Thyroid gland (tissue), 4 donors: Measurements from ENCODE around the gene TSEN34.
A peak's percentile ranks its signal among the peaks of the same experiment; 100 is the strongest.

Source experiments
- CTCF ChIP-seq, 6 experiments: fragments of 200-600 bp in 3 of 6; fragments of 450-650 bp in 3 of 6; sonication (generic) in 3 of 6; IDR thresholded peaks; one replicate each; pipeline ENCODE4 v1.5.1; 2016 to 2019; ENCODE audit warnings: antibody characterized with exemption in 6 of 6, mild to moderate bottlenecking in 2 of 6, inconsistent platforms in 1 of 6, moderate library complexity in 1 of 6
- POLR2A ChIP-seq, 2 donors: fragments of 450-650 bp; IDR thresholded peaks; one replicate each; pipeline ENCODE4 v1.6.1; 2017; ENCODE audit warnings: antibody characterized with exemption in 2 of 2, mild to moderate bottlenecking in 2 of 2, moderate library complexity in 1 of 2

DNA sequence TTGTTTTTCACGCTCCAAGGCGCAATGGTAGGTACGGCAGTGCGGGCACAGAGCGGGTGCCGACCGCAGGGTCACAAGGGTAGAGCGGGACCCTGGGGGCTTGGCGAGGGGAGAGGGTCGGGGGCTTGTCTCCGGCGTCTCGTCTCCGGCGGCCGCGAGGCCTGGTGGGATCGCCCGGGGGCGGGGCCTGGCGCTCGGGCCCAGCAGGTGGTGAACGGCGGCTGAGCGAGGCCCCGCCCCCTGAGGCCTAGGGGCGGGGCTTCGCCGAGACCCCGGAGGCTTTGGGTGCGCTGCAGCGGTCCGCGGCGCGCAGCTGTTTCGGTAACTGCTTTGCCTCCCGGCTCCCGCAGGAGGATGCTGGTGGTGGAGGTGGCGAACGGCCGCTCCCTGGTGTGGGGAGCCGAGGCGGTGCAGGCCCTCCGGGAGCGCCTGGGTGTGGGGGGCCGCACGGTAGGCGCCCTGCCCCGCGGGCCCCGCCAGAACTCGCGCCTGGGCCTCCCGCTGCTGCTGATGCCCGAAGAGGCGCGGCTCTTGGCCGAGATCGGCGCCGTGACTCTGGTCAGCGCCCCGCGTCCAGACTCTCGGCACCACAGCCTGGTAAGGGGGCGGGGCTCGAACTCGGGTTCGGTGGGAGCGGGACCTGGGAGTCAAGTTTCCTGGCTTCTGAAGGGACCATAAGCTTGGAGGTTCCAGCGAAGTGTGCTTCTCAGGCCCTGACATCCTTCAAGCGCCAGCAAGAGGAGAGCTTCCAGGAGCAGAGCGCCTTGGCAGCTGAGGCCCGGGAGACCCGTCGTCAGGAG lies at the start of gene TSEN34:
- TF ChIP-seq CTCF (IDR thresholded peaks at IDR 0.05) (no peak), POLR2A (IDR thresholded peaks at IDR 0.05) (peak in 1 of 2 donors; percentile 76)
